ENCODE data around the gene TRIM42. TPM values are rescaled to one million over a fixed set of nuclear protein-coding genes. Genes with fewer than 3 reads are reported as not detected.

TRIM42 gene
- polyA plus RNA-seq, 4 donors, result not detected

- FAIRE-seq (no peak), DNase-seq (no peak)
- Histone ChIP-seq H3K4me3 (ENCODE audit: low read depth in 1 of 3, low read length in 3 of 3) (no peak overlapping the region), H3K27ac (ENCODE audit: low read depth in 1 of 3, low read length in 2 of 3) (no peak overlapping the region), H3K4me1 (ENCODE audit: control insufficient read depth in 3 of 3, insufficient read depth in 2 of 3, low read depth in 1 of 3, low read length in 2 of 3) (no peaks in the 10 kb centered on the region), H3K9me3 (ENCODE audit: control insufficient read depth in 2 of 2, insufficient read depth in 1 of 2, low read depth in 1 of 2, low read length in 1 of 2) (peaks cover 0 to 6% of the 10 kb centered on the region in 2 donors), H3K27me3 (ENCODE audit: control insufficient read depth in 3 of 3, insufficient read depth in 3 of 3, low read length in 3 of 3) (no peaks in the 10 kb centered on the region), H3K36me3 (ENCODE audit: control insufficient read depth in 3 of 3, insufficient read depth in 2 of 3, low read depth in 1 of 3, low read length in 3 of 3) (no peaks in the 10 kb centered on the region)
- 32 to 57% (median 42%) methylated on average over 1 of the region's 1 CpG for WGBS, 3 donors
Observed at GRCh38 chr3:140703496-140703895, 25.6 kb downstream of the TRIM42 start.

DNA sequence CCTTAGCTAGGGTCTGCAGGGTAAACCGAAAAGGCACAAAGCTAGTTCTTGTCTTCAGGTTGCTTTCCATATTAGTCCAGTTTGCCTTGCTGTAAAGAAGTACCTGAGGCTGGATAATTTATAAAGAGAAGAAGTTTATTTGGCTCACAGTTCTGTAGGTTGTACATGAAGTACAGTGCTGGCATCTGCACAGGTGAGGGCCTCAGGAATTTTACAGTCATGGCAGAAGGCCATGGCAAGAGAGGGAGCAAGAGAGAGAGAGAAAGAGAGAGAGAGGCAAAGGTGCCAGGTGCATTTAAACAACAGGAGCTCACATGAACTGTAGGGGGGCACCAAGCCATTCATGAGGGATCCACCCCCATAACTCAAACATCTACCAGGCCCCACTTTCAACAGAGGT, 26.9 kb downstream of the TRIM42 start:
- Histone ChIP-seq H3K27ac (ENCODE audit: low read depth in 1 of 3, low read length in 2 of 3) (no peak overlapping the region), H3K4me1 (ENCODE audit: control insufficient read depth in 3 of 3, insufficient read depth in 2 of 3, low read depth in 1 of 3, low read length in 2 of 3) (no peaks in the 10 kb centered on the region), H3K36me3 (ENCODE audit: control insufficient read depth in 3 of 3, insufficient read depth in 2 of 3, low read depth in 1 of 3, low read length in 3 of 3) (no peaks in the 10 kb centered on the region), H3K27me3 (ENCODE audit: control insufficient read depth in 3 of 3, insufficient read depth in 3 of 3, low read length in 3 of 3) (no peaks in the 10 kb centered on the region), H3K9me3 (ENCODE audit: control insufficient read depth in 2 of 2, insufficient read depth in 1 of 2, low read depth in 1 of 2, low read length in 1 of 2) (peaks cover 0 to 6% of the 10 kb centered on the region in 2 donors), H3K4me3 (ENCODE audit: low read depth in 1 of 3, low read length in 3 of 3) (no peak overlapping the region)
- WGBS, 3 donors, result 78 to 92% (median 90%) methylated on average over 1 of the region's 1 CpG
- no peak for DNase-seq
- FAIRE-seq, result no peak

GRCh38 chr3:140705954-140706353, 28.1 kb downstream of the TRIM42 start:
- no peak overlapping the region for H3K27ac ChIP-seq (ENCODE audit: low read depth in 1 of 3, low read length in 2 of 3)
- DNase-seq (no peak), FAIRE-seq (no peak)
- peaks cover 0 to 6% of the 10 kb centered on the region in 2 donors for H3K9me3 ChIP-seq (ENCODE audit: control insufficient read depth in 2 of 2, insufficient read depth in 1 of 2, low read depth in 1 of 2, low read length in 1 of 2)
- H3K27me3 ChIP-seq (ENCODE audit: control insufficient read depth in 3 of 3, insufficient read depth in 3 of 3, low read length in 3 of 3), result no peaks in the 10 kb centered on the region
- H3K36me3 ChIP-seq (ENCODE audit: control insufficient read depth in 3 of 3, insufficient read depth in 2 of 3, low read depth in 1 of 3, low read length in 3 of 3), result no peaks in the 10 kb centered on the region
- H3K4me1 ChIP-seq (ENCODE audit: control insufficient read depth in 3 of 3, insufficient read depth in 2 of 3, low read depth in 1 of 3, low read length in 2 of 3), result no peaks in the 10 kb centered on the region
- no peak overlapping the region for H3K4me3 ChIP-seq (ENCODE audit: low read depth in 1 of 3, low read length in 3 of 3)

DNA sequence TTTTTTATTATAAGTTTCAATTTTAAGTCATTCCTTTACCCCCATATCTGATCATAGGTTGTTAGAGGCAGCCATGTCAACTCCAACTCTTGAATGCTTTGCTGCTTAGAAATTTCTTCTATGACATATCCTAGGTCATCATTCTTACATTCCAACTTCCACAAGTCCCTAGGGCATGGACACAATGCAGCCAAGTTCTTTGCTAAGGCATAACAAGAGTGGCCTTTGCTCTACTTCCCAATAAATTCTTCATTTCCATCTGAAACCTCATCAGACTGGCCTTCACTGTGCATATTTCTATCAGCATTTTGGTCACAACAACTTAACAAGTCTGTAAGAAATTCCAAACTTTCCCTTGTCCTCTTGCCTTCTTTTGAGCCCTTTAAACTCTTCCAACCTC, 28.5 kb downstream of the TRIM42 start:
- FAIRE-seq (no peak), DNase-seq (no peak)
- Histone ChIP-seq H3K4me3 (ENCODE audit: low read depth in 1 of 3, low read length in 3 of 3) (no peak overlapping the region), H3K9me3 (ENCODE audit: control insufficient read depth in 2 of 2, insufficient read depth in 1 of 2, low read depth in 1 of 2, low read length in 1 of 2) (peaks cover 0 to 6% of the 10 kb centered on the region in 2 donors), H3K27ac (ENCODE audit: low read depth in 1 of 3, low read length in 2 of 3) (no peak overlapping the region), H3K36me3 (ENCODE audit: control insufficient read depth in 3 of 3, insufficient read depth in 2 of 3, low read depth in 1 of 3, low read length in 3 of 3) (no peaks in the 10 kb centered on the region), H3K27me3 (ENCODE audit: control insufficient read depth in 3 of 3, insufficient read depth in 3 of 3, low read length in 3 of 3) (no peaks in the 10 kb centered on the region), H3K4me1 (ENCODE audit: control insufficient read depth in 3 of 3, insufficient read depth in 2 of 3, low read depth in 1 of 3, low read length in 2 of 3) (no peaks in the 10 kb centered on the region)

- FAIRE-seq, result no peak
- H3K36me3 ChIP-seq (ENCODE audit: control insufficient read depth in 3 of 3, insufficient read depth in 2 of 3, low read depth in 1 of 3, low read length in 3 of 3), result no peaks in the 10 kb centered on the region
- H3K4me3 ChIP-seq (ENCODE audit: low read depth in 1 of 3, low read length in 3 of 3), result no peak overlapping the region
- H3K27me3 ChIP-seq (ENCODE audit: control insufficient read depth in 3 of 3, insufficient read depth in 3 of 3, low read length in 3 of 3), result no peaks in the 10 kb centered on the region
- peaks cover 0 to 6% of the 10 kb centered on the region in 2 donors for H3K9me3 ChIP-seq (ENCODE audit: control insufficient read depth in 2 of 2, insufficient read depth in 1 of 2, low read depth in 1 of 2, low read length in 1 of 2)
- WGBS, 3 donors, result 51 to 64% (median 58%) methylated on average over 2 of the region's 2 CpGs
- no peaks in the 10 kb centered on the region for H3K4me1 ChIP-seq (ENCODE audit: control insufficient read depth in 3 of 3, insufficient read depth in 2 of 3, low read depth in 1 of 3, low read length in 2 of 3)
- no peak for DNase-seq
- H3K27ac ChIP-seq (ENCODE audit: low read depth in 1 of 3, low read length in 2 of 3), result no peak overlapping the region
Observed at GRCh38 chr3:140708815-140709214, 31.0 kb downstream of the TRIM42 start.

DNA sequence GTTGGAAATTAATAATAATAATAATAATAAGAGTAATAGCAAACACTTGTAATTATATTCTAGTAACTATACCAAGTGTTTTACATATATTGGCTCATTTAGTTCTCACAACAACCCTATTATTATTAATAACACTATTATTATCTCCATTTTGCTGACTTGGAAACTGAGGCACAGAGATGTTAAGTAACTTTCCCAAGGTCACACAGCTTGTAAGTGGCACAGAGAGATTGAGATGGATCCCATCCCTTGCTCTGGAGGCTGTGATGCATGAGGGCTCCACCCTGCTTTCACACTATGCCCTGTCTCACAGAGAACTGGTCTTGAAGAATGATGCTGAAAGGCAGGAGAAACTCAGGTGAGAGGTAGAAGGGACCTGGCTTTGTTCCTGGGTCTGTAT, 31.9 kb downstream of the TRIM42 start:
- Histone ChIP-seq H3K27ac (ENCODE audit: low read depth in 1 of 3, low read length in 2 of 3) (no peak overlapping the region), H3K4me1 (ENCODE audit: control insufficient read depth in 3 of 3, insufficient read depth in 2 of 3, low read depth in 1 of 3, low read length in 2 of 3) (no peaks in the 10 kb centered on the region)
- FAIRE-seq, result no peak

DNA sequence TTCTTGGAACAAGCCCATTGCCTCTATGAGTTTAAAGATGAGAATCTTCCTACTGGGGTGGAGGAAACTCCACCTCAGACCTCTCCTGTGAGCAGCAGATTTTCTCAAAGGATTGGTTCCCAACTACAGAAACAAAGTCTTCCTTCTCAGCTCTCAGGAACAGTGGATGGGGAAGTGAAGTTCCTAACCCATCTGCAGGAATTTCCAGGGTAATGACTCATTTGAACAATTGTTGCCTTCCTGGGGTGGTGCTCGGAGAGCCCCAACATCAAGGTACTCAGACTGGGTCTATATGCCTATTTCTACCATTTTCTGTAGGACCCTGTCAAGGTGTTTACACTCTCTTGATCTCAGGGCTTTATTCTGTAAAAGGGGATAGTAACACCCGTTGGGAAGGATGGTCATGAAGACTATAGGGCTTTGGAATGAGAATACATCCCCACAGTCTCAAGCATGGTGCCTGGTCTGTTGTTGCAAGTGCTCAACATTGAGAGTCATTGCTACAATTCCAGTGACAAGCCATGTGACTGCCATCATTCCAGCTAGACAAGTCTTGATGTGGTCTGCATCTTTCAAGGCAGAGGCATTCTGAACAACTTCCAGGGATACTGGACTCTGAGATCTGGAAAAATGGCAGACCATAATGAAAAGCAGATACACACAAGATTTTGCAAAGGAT, 33.0 kb downstream of the TRIM42 start:
- Histone ChIP-seq H3K4me1 (ENCODE audit: control insufficient read depth in 3 of 3, insufficient read depth in 2 of 3, low read depth in 1 of 3, low read length in 2 of 3) (no peaks in the 10 kb centered on the region), H3K4me3 (ENCODE audit: low read depth in 1 of 3, low read length in 3 of 3) (no peak overlapping the region), H3K9me3 (ENCODE audit: control insufficient read depth in 2 of 2, insufficient read depth in 1 of 2, low read depth in 1 of 2, low read length in 1 of 2) (peaks cover 0 to 3% of the 10 kb centered on the region in 2 donors), H3K36me3 (ENCODE audit: control insufficient read depth in 3 of 3, insufficient read depth in 2 of 3, low read depth in 1 of 3, low read length in 3 of 3) (no peaks in the 10 kb centered on the region), H3K27ac (ENCODE audit: low read depth in 1 of 3, low read length in 2 of 3) (no peak overlapping the region), H3K27me3 (ENCODE audit: control insufficient read depth in 3 of 3, insufficient read depth in 3 of 3, low read length in 3 of 3) (no peaks in the 10 kb centered on the region)
- DNase-seq (no peak), FAIRE-seq (no peak)
- 61 to 77% (median 75%) methylated on average over 2 of the region's 2 CpGs for WGBS, 3 donors

More for the DNA sequence above, 31.9 kb downstream of the TRIM42 start:
- Histone ChIP-seq H3K36me3 (ENCODE audit: control insufficient read depth in 3 of 3, insufficient read depth in 2 of 3, low read depth in 1 of 3, low read length in 3 of 3) (no peaks in the 10 kb centered on the region), H3K4me3 (ENCODE audit: low read depth in 1 of 3, low read length in 3 of 3) (no peak overlapping the region), H3K27me3 (ENCODE audit: control insufficient read depth in 3 of 3, insufficient read depth in 3 of 3, low read length in 3 of 3) (no peaks in the 10 kb centered on the region), H3K9me3 (ENCODE audit: control insufficient read depth in 2 of 2, insufficient read depth in 1 of 2, low read depth in 1 of 2, low read length in 1 of 2) (peaks cover 0 to 6% of the 10 kb centered on the region in 2 donors)
- no peak for DNase-seq

GRCh38 chr3:140711390-140712035, 33.6 kb downstream of the TRIM42 start:
- Histone ChIP-seq H3K27ac (ENCODE audit: low read depth in 1 of 3, low read length in 2 of 3) (no peak overlapping the region), H3K4me3 (ENCODE audit: low read depth in 1 of 3, low read length in 3 of 3) (no peak overlapping the region), H3K27me3 (ENCODE audit: control insufficient read depth in 3 of 3, insufficient read depth in 3 of 3, low read length in 3 of 3) (no peaks in the 10 kb centered on the region), H3K4me1 (ENCODE audit: control insufficient read depth in 3 of 3, insufficient read depth in 2 of 3, low read depth in 1 of 3, low read length in 2 of 3) (no peaks in the 10 kb centered on the region), H3K36me3 (ENCODE audit: control insufficient read depth in 3 of 3, insufficient read depth in 2 of 3, low read depth in 1 of 3, low read length in 3 of 3) (no peaks in the 10 kb centered on the region), H3K9me3 (ENCODE audit: control insufficient read depth in 2 of 2, insufficient read depth in 1 of 2, low read depth in 1 of 2, low read length in 1 of 2) (no peaks in the 10 kb centered on the region)
- WGBS, 3 donors, result 53 to 62% (median 54%) methylated on average over 4 of the region's 4 CpGs
- DNase-seq (no peak), FAIRE-seq (no peak)

- DNase-seq, result no peak
- no peaks in the 10 kb centered on the region for H3K36me3 ChIP-seq (ENCODE audit: control insufficient read depth in 3 of 3, insufficient read depth in 2 of 3, low read depth in 1 of 3, low read length in 3 of 3)
- 48 to 64% (median 51%) methylated on average over 3 of the region's 3 CpGs for WGBS, 3 donors
- no peaks in the 10 kb centered on the region for H3K4me1 ChIP-seq (ENCODE audit: control insufficient read depth in 3 of 3, insufficient read depth in 2 of 3, low read depth in 1 of 3, low read length in 2 of 3)
- no peak overlapping the region for H3K4me3 ChIP-seq (ENCODE audit: low read depth in 1 of 3, low read length in 3 of 3)
- no peak overlapping the region for H3K27ac ChIP-seq (ENCODE audit: low read depth in 1 of 3, low read length in 2 of 3)
- H3K27me3 ChIP-seq (ENCODE audit: control insufficient read depth in 3 of 3, insufficient read depth in 3 of 3, low read length in 3 of 3), result no peaks in the 10 kb centered on the region
- no peak for FAIRE-seq
- no peaks in the 10 kb centered on the region for H3K9me3 ChIP-seq (ENCODE audit: control insufficient read depth in 2 of 2, insufficient read depth in 1 of 2, low read depth in 1 of 2, low read length in 1 of 2)
Observed at GRCh38 chr3:140712301-140712700, 34.4 kb downstream of the TRIM42 start.

Measured in small intestine (tissue), 7 donors.